Measurements from ENCODE around the gene APBA1. TPM values are rescaled to one million over a fixed set of nuclear protein-coding genes. Genes with fewer than 3 reads are reported as not detected.

The APBA1 gene
- total and polyA plus RNA-seq, 2 of the 8 experiments (the other 6 are each of a cell fraction or from before 2014, with no cell fraction given), result 0.36 to 0.60 TPM

GRCh38 chr9:69455311-69455710 lies 216.9 kb downstream of the APBA1 start:
- no peak overlapping the region for H2BK20ac ChIP-seq (ENCODE audit: low read length)
- CTCF ChIA-PET (ENCODE audit: partially characterized antibody), result interaction anchor here (1.5 to 2.9 kb wide), 2 partner anchors 8 to 33 kb away, joined by 3 to 8 read pairs; no protein-coding TSS in a partner anchor
- FAIRE-seq, result no peak
- TF ChIP-seq, protein P1, sequence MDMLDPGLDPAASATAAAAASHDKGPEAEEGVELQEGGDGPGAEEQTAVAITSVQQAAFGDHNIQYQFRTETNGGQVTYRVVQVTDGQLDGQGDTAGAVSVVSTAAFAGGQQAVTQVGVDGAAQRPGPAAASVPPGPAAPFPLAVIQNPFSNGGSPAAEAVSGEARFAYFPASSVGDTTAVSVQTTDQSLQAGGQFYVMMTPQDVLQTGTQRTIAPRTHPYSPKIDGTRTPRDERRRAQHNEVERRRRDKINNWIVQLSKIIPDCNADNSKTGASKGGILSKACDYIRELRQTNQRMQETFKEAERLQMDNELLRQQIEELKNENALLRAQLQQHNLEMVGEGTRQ (IDR thresholded peaks at IDR 0.05; ENCODE audit: low read length), result no peak
- TF ChIP-seq JUND (IDR thresholded peaks at IDR 0.05; ENCODE audit: low read length) (no peak), MAX (IDR thresholded peaks at IDR 0.05) (no peak), SIN3A (conservative IDR thresholded peaks at IDR 0.05 in 1 of 2, IDR thresholded peaks at IDR 0.05 in 1 of 2; ENCODE audit: low read depth in 1 of 2, low read length in 2 of 2) (no peak), SRF (IDR thresholded peaks at IDR 0.05; ENCODE audit: low read depth, low read length) (no peak), CREB1 (IDR thresholded peaks at IDR 0.05) (no peak), GTF2F1 (IDR thresholded peaks at IDR 0.05; ENCODE audit: borderline replicate concordance, low read depth, low read length) (no peak), RXRA (IDR thresholded peaks at IDR 0.05; ENCODE audit: insufficient read depth, low read depth, low read length) (no peak), POLR2AphosphoS5 (IDR thresholded peaks at IDR 0.05; ENCODE audit: low read depth, low read length) (no peak), CBX8 (IDR thresholded peaks at IDR 0.05; ENCODE audit: borderline replicate concordance, low read depth, low read length) (no peak), YY1 (IDR thresholded peaks at IDR 0.05; ENCODE audit: low read depth, low read length) (no peak), JUN (IDR thresholded peaks at IDR 0.05; ENCODE audit: low read depth, low read length) (no peak), FOSL1 (IDR thresholded peaks at IDR 0.05; ENCODE audit: insufficient read depth, low read depth, low read length) (no peak), TAF1 (IDR thresholded peaks at IDR 0.05; ENCODE audit: low read depth, low read length) (no peak)

More at GRCh38 chr9:69455311-69455710, 216.9 kb downstream of the APBA1 start:
- Histone ChIP-seq H3K36me3 (ENCODE audit: control insufficient read depth in 2 of 4, insufficient read depth in 4 of 4, low read length in 3 of 4) (no peaks in the 10 kb centered on the region), H2BK5ac (ENCODE audit: low read depth, low read length) (no peak overlapping the region), H3K4me2 (ENCODE audit: insufficient read depth in 1 of 2, low read depth in 2 of 2, low read length in 2 of 2) (no peak overlapping the region), H3K79me2 (ENCODE audit: control insufficient read depth in 1 of 2, insufficient read depth in 2 of 2, low read length in 2 of 2) (no peaks in the 10 kb centered on the region), H3K9me3 (ENCODE audit: insufficient read depth in 2 of 2, low read depth in 1 of 2, low read length in 1 of 2) (peaks cover 0 to 2% of the 10 kb centered on the region in 2 experiments; a peak in 1 of 4 replicates), H3K18ac (ENCODE audit: extremely low read depth, low read length) (no peak overlapping the region), H4K8ac (ENCODE audit: extremely low read depth, insufficient read depth, low read length) (no peak overlapping the region), H3K56ac (replicated peaks; ENCODE audit: insufficient read length, low read depth, low read length) (no peak overlapping the region), H3K4me3 (ENCODE audit: extremely low read depth in 1 of 4, insufficient read depth in 2 of 4, low read depth in 3 of 4, low read length in 4 of 4) (no peak overlapping the region), H2BK120ac (replicated peaks; ENCODE audit: low read depth, low read length) (no peak overlapping the region), H3K9ac (replicated peaks in 1 of 4; ENCODE audit: extremely low read depth in 1 of 4, low read depth in 3 of 4, low read length in 3 of 4) (no peak overlapping the region), H2AK5ac (ENCODE audit: low read depth, low read length) (no peak overlapping the region), H3K4ac (replicated peaks; ENCODE audit: insufficient read length, low read depth, low read length) (no peak overlapping the region), H2AFZ (ENCODE audit: low read length) (no peak overlapping the region), H3K23me2 (ENCODE audit: low read depth, low read length) (no peaks in the 10 kb centered on the region), H4K5ac (ENCODE audit: insufficient read length, low read depth, low read length) (no peak overlapping the region), H3K23ac (ENCODE audit: insufficient read length) (no peak overlapping the region), H4K91ac (replicated peaks; ENCODE audit: insufficient read length, low read length) (no peak overlapping the region), H3K27ac (ENCODE audit: low read depth, low read length) (no peak overlapping the region), H3K4me1 (replicated peaks in 1 of 4; ENCODE audit: control insufficient read depth in 3 of 4, insufficient read depth in 4 of 4, low read length in 3 of 4) (no peaks in the 10 kb centered on the region; a peak in 1 of 7 replicates), H3K79me1 (ENCODE audit: low read depth, low read length) (no peaks in the 10 kb centered on the region), H3K27me3 (replicated peaks in 1 of 4; ENCODE audit: control insufficient read depth in 3 of 4, extremely low read depth in 1 of 4, insufficient read depth in 3 of 4, low read length in 3 of 4) (no peaks in the 10 kb centered on the region), H3K14ac (ENCODE audit: insufficient read length) (no peak overlapping the region), H4K20me1 (replicated peaks in 1 of 2; ENCODE audit: control insufficient read depth in 1 of 2, insufficient read depth in 2 of 2, low read length in 2 of 2) (no peaks in the 10 kb centered on the region), H2BK15ac (ENCODE audit: low read length) (no peak overlapping the region), H2BK12ac (ENCODE audit: low read depth, low read length) (no peak overlapping the region)
- POLR2A ChIA-PET (ENCODE audit: partially characterized antibody), result no interaction called here
- 88% methylated on average over 2 of the region's 2 CpGs; no CpG with 5 or more reads in 1 of the 2 experiments for WGBS, 2 experiments (ENCODE audit: extremely low coverage in 1 of 2, insufficient coverage in 1 of 2, insufficient read length in 1 of 2, insufficient replicate concordance in 2 of 2, low coverage in 1 of 2, low lambda C conversion rate in 2 of 2, missing lambda C conversion rate in 1 of 2)
- peak in 1 of 2 experiments; percentile 22 for DNase-seq (ENCODE audit: low read depth in 1 of 2, low spot score in 2 of 2)

All from H1 (cell line).